Activated CD4-positive, CD25-positive, alpha-beta regulatory T cell (primary cell): ENCODE results near the gene ANKRD23.
"Not testable (repeated sequence)": the region's sequence is repeated elsewhere in the genome, so short reads cannot be mapped to it uniquely, and the experiment has no call there.

Experiments
- DNase-seq, 4 experiments: peaks; one replicate each; lab custom pipeline; 2025; lab: John Stamatoyannopoulos, UW

ANKRD23 gene

GRCh38 chr2:96843538-96844268, at the start of gene ANKRD23:
Gene ANKRD23 (minus strand): TSS chr2:96844021. CDS start chr2:96843992, 29 bp downstream.
- DNase-seq, result no peak

DNA sequence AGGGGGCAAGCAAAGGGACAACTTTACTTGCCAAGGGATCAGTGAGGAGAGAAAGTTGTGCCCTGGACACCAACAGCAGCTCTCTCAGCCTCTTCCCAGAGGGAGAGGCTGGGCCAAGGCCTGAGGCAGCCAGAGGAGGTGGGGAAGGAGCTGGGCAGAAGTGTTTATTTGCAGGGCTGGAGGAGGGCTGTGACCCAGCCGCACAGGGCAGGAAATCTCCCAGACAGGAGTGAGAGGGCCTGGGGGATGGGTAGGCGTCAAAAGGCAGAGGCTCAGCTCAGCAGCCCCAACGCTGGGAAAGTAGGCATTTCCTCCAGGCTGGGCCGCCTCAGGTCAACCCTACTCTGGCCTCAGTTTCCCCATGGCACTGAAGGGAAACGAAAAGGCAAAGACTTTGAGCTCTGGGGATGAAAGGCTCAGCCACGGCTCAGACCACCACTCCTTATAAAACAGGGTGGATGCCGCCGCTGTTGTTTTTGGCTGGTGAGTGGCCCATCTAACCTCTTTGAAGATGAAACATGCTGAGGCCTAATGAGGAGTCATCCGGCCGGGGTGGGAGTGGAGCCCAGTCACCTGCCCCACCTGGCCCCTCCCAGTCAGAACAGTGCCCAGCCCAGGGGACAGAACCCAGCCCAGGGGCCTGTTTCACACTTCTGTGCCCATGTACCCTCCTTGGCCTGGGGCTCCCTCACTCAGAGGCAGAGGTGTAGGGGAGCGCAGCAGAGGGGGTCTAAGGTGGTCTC, 47.9 kb upstream of the ANKRD23 start:
- DNase-seq, result no peak

DNA sequence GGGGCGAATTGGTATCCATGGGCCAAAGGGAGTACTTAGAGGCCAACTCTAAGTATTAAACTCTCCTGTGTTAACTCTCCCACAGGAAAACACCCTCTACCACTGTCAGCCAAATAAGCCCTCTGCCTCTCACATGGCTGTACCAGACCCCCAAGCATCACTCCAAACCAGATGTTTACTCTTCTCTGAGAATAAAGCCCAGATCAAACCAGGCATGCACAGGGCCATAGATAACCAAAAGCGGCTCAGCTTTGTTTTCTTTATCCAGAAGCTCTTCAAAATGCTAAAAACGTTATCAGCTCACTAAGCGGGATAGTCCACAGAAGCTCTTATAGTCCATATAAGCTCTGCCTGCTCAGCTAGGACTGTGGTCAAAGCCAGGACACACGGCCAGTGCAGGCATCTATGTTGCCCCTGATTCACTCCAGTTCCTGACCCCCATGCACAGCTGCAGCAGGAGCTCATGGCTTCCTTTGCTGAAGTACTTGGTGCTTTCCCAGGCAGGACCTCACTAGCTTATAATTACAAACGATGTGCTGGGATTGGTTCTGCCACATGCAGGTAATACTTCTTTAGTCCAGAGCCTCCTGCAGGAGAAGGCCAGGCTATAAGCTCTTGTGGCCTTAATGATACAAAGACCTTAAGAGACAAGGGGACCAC, 47.0 kb upstream of the ANKRD23 start:
- DNase-seq, result no peak

- DNase-seq, result no peak
Observed at GRCh38 chr2:96890252-96890651, 46.4 kb upstream of the ANKRD23 start.

DNA sequence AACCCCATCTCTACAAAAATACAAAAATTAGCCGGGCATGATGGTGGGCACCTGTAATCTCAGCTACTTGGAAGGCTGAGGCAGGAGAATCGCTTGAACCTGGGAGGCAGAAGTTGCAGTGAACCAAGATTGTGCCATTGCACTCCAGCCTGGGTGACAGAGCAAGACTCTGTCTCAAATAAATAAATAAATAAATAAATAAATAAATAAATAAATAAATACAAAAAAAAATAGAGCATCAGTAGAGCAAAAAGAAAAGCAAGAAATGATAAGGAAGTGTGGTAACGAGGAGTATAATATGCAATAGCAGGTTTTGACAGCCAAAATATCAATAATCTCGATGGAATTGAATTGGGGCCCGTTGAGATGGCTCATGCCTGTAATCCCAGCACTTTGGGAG, 45.7 kb upstream of the ANKRD23 start:
- DNase-seq, result not testable (repeated sequence)

DNA sequence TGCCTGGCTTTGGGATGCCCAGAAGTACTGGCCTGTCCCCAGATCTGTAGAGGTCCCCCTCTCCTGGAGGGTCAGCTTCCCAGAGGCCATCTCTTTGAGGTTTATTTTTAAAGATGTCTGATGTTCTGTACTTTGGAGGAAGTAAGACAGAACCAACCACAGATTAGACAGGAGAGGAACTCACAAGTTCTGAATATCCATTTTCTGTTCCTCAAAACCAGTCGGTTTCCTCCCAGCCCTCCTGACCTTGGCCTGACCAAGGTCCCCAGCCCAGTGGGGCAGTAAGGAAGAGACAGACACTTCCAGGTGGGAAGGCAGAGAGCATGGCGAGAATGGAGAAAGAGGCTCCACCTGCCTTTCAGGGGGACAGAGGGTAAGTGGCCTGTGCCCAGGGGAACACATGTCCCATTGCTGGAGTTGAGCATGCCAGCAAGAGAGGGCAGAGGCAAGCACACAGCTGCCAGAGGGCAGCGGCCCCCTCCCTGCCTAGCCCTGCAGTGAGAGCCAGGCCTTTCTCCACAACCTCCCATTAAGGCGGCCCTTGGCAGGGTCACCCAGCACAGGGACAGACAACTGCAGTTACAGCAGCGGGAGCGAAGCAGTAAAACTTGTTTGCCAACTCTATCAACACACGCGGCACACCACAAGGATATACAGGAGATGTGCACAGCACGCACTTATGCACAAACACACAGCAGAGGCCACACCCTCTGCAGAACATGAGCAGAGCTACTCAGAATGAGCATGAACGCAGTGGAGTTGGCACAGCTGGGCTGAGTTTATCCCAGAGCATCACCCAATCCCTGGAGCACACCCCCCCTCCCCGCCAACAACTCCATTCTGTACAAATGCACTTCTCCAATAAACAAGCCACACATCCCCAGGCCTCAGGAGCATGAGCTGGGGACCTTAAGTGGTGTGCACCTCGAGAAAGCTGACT, 44.5 kb upstream of the ANKRD23 start:
- DNase-seq, result no peak

DNA sequence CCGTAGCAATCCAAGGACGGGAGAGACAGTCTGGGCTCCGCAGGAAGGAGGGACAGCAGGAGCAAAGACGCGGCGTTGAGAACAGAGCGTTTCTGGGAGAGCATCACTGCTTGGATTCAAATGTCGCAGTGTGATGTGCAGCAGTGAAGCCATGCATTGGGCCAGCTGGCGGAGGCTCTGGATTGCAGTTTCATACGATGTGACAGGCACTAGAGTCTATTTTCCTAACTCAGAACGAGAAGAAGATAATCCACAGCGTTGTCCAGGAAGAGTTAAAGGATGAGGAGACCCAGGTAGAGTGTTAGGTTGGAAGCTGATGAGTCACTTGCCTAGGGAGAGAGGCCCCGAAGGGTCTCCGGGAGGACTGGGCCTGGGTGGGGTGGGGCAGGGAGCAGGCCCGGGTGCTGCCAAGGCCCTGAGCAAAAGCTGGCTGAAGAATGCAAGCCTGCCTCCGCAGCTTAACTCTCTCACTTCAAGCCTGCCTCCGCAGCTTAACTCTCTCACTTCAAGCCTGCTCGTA, 43.7 kb upstream of the ANKRD23 start:
- DNase-seq, result no peak

DNA sequence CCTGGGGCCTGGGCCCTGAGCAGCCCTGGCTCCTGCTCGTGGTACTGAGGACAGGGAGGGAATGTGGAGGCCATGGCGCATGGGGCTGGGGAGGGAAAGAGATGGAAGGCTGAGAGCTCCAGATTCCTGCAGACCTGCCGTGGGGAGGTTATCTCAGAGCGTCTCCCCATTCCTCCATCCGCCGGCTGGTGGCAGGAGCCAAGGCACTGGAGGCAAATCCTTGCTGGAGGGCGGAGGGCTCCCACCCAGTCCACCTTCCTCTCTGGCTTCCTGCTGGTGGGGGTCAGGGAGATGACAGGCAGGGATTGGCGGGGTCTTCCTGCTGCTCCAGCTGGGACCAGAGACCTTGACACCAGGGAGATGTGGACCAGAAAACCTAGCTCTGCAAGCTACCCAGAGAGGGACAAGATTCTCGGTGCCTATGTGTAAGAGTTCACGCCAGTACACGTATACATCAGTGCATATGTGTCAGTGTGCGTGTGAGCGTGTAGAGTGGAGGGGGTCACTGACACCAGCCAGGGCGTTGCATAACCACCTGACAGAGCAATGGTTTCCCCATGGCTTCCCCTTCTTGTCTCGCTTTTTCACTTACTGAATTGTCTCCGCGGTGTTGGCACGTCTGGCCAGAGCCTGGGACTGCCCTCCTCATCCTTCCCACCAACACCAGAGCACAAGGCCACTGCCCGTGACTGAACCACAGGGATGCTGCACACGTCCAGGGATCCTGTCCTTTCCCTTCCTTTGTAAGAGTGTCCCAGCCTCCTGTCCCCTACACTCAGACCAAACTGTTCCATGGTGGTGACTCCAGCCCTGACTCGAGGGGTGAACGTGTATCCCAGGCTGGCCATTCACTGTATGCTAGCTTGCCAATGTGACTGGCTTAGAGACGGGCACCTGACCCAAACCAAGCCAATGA, 41.9 kb upstream of the ANKRD23 start:
- DNase-seq, result no peak

- DNase-seq, result no peak
Observed at GRCh38 chr2:96884299-96885094, 40.7 kb upstream of the ANKRD23 start.

- DNase-seq, result no peak
Observed at GRCh38 chr2:96883306-96883705, 39.5 kb upstream of the ANKRD23 start.

DNA sequence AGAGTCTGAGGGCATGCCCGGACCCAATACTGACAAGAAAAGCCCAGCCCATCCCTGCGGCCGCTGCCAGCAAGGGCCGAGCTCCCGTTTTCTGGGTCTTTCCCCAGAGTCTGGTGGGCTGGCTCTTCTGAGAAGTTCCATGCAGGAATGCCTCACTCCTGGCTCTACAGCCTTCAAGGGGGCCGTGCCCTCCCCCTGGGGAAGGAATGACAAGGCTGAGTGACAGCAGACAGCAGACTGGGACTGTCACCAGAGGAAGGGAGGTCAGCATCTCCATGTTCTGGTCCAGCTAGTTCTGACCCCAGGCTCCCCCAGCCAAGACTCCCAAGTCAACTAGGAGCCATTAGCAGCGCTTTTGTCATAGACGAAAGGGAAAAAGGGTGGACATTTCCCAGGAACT, 39.1 kb upstream of the ANKRD23 start:
- no peak for DNase-seq

DNA sequence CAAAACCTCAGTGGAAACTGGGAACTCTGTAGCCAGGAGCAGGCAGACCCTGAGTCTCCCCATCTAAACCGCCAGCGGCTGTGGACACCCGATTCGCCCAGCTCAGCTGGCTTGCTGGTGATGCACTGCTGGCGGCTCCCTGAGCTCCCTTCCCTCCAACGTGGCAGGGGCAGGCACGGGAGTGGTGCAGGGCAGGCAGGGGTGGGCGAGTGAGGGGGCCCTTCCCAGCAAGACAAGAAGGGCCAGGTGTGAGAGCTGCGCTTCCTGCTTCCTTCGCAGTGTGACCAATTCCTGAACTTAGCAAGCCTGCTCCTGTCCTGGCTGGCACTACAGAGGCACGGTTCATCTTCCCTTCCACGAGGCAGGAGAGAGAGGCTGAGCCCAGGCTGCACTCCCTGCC, 38.4 kb upstream of the ANKRD23 start:
- no peak for DNase-seq

GRCh38 chr2:96881349-96882195, 37.8 kb upstream of the ANKRD23 start:
- no peak for DNase-seq

DNA sequence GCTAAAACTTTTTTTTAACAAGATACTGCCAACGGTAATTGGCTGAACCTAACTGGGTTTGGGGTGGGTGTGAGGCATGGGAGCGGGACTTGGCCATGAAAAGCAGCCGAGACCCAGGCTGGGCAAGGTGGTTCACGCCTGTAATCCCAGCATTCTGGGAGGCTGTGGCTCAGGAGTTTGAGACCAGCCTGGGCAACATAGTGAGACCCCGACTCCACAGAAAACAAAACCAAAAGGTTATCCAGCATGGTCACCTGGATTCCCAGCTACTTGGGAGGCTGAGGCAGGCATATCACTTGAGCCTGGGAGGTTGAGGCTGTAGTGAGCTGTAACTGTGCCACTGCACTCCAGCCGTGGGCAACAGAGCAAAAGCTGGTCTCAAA, 37.1 kb upstream of the ANKRD23 start:
- DNase-seq, result no peak

DNA sequence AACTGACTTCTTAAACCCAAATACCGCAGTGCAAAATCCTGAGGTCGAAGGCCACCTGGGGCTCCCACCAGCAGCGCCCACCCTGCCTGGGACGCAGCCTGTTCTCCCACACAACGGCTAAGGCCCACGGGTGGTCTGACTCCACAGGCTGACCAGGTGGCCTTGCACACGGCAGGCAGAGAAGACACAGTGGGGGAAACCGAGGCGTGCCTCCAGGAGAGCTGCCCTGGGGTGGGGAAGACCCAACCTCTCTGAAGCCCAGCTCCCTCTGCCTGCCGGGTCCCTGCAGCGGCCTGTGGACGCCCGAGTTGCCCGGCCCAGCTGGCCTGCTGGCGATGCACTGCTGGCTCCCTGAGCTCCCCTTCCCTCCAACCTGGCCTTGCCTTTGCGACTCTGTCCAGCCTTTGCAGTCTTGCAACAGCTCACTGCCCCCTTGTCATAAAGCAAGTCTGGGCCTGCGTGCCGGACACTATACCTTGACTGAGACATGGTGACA, 35.8 kb upstream of the ANKRD23 start:
- DNase-seq, result no peak

- no peak for DNase-seq
Observed at GRCh38 chr2:96878796-96879544, 35.1 kb upstream of the ANKRD23 start.

DNA sequence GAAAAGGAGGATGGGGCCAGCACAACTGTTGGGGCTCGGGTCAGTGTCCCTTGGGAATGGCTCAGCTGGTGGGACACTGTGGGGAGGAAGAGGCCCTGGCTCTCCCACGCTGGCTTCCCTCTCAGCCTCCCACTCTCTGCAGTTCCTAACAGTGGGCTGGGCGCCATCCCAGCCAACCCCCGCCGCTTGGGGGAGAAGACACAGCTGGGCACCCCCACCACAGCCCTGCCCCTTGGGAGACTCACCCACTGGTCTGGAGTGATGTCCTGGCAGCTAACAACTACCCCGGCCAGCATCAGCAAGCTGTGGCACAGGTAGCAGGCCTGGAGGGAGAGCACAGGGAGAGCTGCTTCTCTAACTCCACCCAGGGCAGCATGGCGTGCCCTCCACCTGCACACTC, 34.4 kb upstream of the ANKRD23 start:
- DNase-seq, result no peak

DNA sequence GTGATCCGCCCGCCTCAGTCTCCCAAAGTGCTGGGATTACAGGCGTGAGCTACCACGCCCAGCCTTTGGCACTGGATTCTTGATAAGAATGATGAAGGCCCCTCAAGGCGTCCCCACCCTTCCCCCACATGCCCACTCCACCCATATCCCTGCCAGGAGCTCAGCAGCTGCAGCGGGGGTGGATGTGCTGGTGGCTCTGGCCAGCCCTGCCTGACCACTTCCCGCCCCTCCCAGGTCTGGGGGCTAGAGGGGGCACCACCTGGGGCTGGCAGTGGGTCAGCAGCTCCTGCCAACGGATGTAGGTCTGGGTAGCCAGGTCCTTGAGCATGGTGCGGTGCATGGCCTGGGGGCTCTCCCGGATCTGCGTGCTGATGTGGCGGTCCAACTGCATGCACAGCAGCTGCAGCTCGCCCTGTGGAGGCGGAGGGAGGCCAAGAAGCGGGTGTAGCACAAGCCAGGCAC, 33.8 kb upstream of the ANKRD23 start:
- no peak for DNase-seq
